Frontal cortex (tissue), 4 donors: ENCODE results near the gene CYB5B. TPM values are rescaled to one million over a fixed set of nuclear protein-coding genes. Genes with fewer than 3 reads are reported as not detected.

Experiments
- DNase-seq, 2 donors: peaks; one replicate each; pipeline ENCODE4 v3.0.0; 2012; ENCODE audit warnings: low spot score in 2 of 2
- FAIRE-seq: peaks from 2 replicates; lab custom pipeline; 2012; peaks lifted over from hg19 to GRCh38; lab: Jason Lieb, UNC
- total RNA-seq: library from RNA; depleted of rRNA; stranded (reverse); fragments of >200 nt; gene quantifications from one replicate; pipeline ENCODE4 v1.2.3, GENCODE V29; 2014
- donor health status: control.
- donor health status: control.
- donor health status: control.

CYB5B gene, protein sequence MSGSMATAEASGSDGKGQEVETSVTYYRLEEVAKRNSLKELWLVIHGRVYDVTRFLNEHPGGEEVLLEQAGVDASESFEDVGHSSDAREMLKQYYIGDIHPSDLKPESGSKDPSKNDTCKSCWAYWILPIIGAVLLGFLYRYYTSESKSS
- total RNA-seq = 49.3 TPM

DNA sequence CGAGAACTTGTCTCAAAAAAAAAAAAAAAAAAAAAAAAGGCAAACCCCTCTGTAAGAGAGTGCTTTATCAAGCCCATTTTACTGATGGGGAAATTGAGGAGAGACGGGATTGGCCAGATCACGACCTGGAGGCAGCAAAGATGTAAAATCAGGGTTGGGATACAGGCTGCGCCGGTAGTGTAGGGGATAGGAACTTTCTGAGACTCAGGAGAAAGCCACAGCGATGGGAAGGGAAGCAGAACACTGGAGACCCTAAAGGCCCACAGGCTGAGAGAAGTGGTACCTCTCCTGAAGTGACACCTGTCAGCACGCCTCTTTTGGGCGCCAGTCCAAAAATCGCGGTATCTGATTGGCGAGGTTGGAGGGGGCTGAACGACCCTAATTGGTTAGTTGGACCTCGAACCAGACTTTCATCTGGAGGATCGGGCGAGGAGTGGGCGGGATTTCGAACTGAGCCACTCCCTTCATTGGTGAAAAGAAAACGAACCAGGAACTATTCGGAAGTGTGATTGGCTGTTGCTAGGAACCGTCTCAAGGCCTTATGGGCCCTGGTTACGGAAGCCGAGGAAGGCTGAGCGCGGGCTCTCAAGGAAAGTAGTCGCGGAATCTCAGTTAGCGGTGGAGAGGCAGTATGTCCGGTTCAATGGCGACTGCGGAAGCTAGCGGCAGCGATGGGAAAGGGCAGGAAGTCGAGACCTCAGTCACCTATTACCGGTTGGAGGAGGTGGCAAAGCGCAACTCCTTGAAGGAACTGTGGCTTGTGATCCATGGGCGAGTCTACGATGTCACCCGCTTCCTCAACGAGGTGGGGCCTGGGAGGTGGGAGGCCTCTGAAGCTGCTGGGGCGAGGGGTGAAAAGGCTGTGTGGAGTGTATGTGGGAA is at the start of gene CYB5B:
TSS of gene CYB5B (plus strand) at position 567 of the 882 bp plus-strand sequence. CDS start at position 632, 65 bp downstream.
- DNase-seq (peak; percentile 66 to 85), FAIRE-seq (no peak)

DNA sequence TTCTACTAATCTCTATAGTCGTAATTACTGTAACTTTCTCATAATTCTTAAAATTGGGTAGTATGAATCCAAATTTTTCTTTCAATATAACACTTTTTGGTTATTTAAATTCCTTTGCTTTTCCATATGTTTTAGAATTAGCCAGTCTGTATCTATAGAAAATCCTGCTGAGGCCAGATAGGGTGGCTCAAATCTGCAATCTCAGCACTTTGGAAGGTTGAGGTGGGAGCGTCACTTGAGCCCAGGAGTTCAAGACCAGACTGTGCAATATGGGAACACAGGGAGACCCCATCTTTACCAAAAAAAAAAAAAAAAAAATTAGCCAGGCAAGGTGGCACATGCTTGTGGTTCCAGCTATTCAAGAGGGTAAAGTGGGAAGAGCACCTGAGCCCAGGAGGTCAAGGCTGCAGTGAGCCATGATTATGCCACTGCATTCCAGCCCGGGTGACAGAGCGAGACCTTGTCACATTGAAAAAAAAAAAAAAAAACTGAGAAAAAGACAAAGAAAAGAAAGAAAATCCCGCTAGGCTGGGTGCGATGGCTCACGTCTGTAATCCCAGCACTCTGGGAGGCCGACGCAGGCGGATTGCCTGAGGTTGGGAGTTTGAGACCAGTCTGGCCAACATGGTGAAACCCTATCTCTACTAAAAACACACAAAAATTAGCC is 47.9 kb upstream of the CYB5B start:
- no peak for FAIRE-seq

GRCh38 chr16:69378036-69378435 is 46.4 kb upstream of the CYB5B start:
- DNase-seq (no peak), FAIRE-seq (no peak)

More for the DNA sequence above, 47.9 kb upstream of the CYB5B start:
- DNase-seq = no peak

GRCh38 chr16:69378760-69379159 is 45.7 kb upstream of the CYB5B start:
- no peak for DNase-seq
- no peak for FAIRE-seq

GRCh38 chr16:69381231-69381630 is 43.2 kb upstream of the CYB5B start:
- DNase-seq (no peak), FAIRE-seq (no peak)

GRCh38 chr16:69382421-69382820 is 42.0 kb upstream of the CYB5B start:
- FAIRE-seq = no peak

DNA sequence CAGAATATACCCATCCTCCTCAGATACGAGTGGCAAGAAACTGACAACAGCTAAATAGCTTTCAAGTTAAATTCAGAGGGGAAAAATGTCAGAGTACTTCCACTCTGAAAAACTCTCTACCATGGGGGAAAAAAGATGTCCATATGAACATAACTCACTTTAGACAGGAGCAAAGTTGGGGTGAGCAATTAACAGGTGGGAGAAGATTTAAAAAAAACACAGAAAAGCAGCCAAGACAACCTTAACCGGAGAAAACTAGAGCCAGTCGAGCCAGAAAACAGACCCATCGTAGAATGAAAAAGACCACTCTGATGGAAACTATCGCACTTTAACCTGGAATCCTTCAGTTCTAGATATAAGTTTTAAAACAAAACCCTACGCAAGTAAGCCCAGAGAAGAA is 39.4 kb upstream of the CYB5B start:
- DNase-seq (no peak), FAIRE-seq (no peak)

More at GRCh38 chr16:69382421-69382820, 42.0 kb upstream of the CYB5B start:
- no peak for DNase-seq

DNA sequence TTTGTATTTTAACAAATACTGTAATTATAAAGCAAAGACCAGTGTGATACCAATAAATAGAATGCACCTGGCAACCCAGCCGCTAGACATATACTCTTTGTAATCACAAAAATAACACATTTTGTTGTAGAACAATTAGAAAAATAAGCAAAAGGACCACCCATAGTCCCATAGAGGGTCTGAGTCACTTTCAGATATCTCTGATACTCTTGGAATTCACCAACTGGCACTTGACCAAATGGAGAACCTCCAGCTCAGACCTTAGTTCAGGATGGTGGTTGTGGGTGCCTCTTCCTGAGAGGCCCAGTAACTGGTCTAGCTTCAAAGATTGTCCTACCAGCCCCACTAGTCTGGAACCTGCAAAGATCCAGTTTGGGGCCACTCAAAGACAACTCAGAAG is 37.8 kb upstream of the CYB5B start:
- no peak for FAIRE-seq
- no peak for DNase-seq

DNA sequence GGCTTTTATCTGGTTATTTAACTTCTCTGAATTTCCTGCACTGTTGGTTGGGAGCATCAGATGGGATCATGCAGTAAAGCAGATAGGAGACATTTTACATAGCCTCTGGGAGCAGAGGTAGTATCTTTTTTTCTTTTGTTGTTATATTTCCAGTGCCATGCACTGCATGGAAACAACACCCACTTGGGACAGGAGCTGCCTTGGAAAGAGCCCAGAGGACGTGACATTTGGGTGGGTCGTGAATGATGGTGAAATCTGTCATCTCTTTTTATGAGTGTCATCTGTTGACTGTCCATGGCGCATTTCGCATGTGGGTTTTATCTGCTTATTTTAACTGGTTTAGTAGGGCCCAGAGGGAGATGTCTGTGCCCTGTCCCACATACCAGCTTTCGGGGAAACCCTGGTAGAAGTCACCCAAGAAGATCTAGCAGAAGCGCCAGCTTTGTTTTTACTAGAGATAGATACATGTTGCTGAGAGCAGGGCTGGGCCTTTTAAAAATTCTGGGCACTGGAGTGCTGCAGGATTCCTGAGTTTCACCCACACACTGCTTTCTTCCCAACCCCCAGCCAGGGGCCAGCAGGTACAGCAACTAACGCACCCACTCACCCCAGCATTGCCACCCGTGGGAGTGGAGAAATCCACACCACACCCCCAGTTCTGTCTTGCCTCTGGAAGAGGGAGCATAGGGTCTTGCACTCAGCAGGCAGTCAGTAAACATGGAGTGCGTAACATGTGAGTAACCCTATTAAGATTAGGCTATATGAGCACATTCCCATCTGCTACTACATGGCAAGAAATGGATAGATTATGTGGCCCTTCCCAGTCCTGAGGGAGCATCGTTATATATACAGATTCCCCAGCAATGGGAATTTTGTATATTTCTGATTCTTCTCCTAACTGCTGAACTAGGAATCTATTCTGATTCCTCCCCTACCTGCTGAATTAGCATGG is 30.2 kb upstream of the CYB5B start:
- FAIRE-seq (no peak), DNase-seq (no peak)

DNA sequence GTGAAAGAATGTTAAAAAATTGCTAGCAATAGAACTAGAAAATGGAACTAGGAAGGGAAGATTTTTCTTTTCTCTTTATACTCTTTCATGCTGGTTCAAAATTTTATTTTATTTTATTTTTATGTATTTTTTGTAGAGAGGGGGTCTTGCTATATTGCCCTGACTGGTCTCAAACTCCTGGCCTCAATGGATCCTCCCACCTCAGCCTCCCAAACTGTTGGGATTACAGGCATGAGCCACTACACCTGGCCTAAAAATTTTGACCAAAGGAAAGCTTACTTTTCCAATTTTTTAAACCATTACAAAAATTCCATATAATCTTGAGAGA is 28.6 kb upstream of the CYB5B start:
- DNase-seq (no peak), FAIRE-seq (no peak)

- FAIRE-seq (peak; percentile 36), DNase-seq (no peak)
Observed at GRCh38 chr16:69396187-69397061, 28.0 kb upstream of the CYB5B start.

- no peak for DNase-seq
- FAIRE-seq = no peak
Observed at GRCh38 chr16:69397821-69398521, 26.4 kb upstream of the CYB5B start.

DNA sequence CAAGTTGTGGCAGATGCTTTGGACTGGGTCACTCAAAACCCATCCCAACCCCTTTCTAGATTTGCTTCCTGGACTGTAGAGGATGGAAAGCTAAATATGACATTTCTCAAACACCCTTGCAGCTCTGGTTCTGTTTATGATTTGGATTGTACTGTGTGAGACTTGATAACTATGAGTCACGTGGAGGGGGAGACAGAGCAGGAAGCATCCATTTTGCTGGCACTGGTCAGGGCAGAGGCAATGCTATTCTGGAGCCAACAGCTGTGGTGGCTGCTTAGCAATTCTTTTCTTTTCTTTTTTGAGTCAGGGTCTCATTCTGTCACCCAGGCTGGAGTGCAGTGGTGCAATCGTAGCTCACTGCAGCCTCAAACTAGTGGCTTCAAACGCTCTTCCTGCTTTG is 25.1 kb upstream of the CYB5B start:
- no peak for FAIRE-seq

GRCh38 chr16:69402439-69402838 is 22.0 kb upstream of the CYB5B start:
- no peak for FAIRE-seq
- DNase-seq = no peak

More for the DNA sequence above, 25.1 kb upstream of the CYB5B start:
- no peak for DNase-seq

GRCh38 chr16:69404275-69404805 is 20.1 kb upstream of the CYB5B start:
- DNase-seq (no peak), FAIRE-seq (no peak)

DNA sequence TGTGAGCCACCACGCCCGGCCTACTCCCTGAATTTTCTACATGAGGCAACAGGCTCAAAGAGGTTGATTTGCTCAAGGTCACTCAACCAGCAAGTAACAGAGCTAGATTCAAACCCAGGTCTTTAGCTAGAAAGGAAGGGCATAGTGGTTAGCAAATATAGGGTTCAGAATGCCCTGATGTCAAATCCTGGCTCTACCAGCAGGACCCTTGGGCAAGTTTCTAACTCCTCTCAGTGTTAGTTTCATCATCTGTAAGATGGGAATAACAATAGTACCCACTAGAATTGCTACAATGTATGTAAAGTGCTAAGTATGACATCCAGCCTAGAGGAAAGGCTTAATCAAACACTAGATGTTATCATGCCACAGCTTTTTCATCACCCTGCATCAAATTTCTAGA is 19.1 kb upstream of the CYB5B start:
- no peak for FAIRE-seq
- no peak for DNase-seq

GRCh38 chr16:69405757-69406156 is 18.7 kb upstream of the CYB5B start:
- DNase-seq = no peak
- no peak for FAIRE-seq

DNA sequence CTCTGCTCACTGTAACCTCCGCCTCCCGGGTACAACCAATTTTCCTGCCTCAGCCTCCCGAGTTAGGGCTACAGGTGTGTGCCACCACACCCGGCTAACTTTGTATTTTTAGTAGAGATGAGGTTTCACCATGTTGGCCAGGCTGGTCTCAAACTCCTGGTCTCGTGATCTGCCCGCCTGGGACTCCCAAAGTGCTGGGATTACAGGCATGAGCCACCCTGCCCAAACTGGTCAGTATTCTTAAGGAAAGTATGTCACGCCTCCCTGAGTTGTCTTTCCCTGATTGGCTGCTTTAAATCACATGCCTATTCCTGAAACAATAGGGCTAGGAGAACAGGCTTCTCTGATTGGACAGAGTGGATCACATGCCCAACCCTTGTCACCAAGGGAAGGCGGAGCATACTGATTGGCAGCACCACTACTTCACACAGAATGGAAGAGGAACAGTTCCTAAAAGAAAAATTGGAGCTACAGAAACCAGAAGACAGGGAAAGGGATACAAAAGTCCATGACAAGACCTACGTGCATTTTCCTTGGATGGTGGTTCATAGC is 17.6 kb upstream of the CYB5B start:
- DNase-seq (no peak), FAIRE-seq (no peak)
